H9 (cell line): ENCODE data around the gene NIM1K. TPM values are rescaled to one million over a fixed set of nuclear protein-coding genes. Genes with fewer than 3 reads are reported as not detected.
A peak's percentile ranks its signal among the peaks of the same experiment; 100 is the strongest.

Experiments
- DNase-seq: peaks from one replicate; pipeline ENCODE4 v3.0.0-alpha.2; 2017
- H2AFZ ChIP-seq: one replicate; pipeline ENCODE4 v1.6.1; 2013; ENCODE audit warnings: mild to moderate bottlenecking, low read length, control low read depth, moderate library complexity
- H2AK5ac ChIP-seq: 2 replicates; pipeline ENCODE4 v1.6.1; 2013; ENCODE audit warnings: low read length, control low read depth, mixed read lengths; ENCODE audit not compliant: insufficient read length
- H2BK120ac ChIP-seq: one replicate; pipeline ENCODE4 v1.6.1; 2013; ENCODE audit warnings: low read depth, mild to moderate bottlenecking, low read length, control low read depth, inconsistent platforms; ENCODE audit not compliant: poor library complexity, severe bottlenecking
- H2BK12ac ChIP-seq: 2 replicates; pipeline ENCODE4 v1.6.1; 2013; ENCODE audit warnings: low read length, control low read depth, mixed read lengths, low read depth; ENCODE audit not compliant: insufficient read length
- H2BK15ac ChIP-seq: 2 replicates; pipeline ENCODE4 v1.6.1; 2013; ENCODE audit warnings: low read depth, low read length, control low read depth
- H2BK20ac ChIP-seq: one replicate; pipeline ENCODE4 v1.6.1; 2013; ENCODE audit warnings: low read depth, mild to moderate bottlenecking, low read length, control low read depth, inconsistent platforms; ENCODE audit not compliant: poor library complexity, severe bottlenecking
- H2BK5ac ChIP-seq: 2 replicates; pipeline ENCODE4 v1.6.1; 2013; ENCODE audit warnings: low read length, control low read depth, mixed read lengths; ENCODE audit not compliant: insufficient read length
- H3K14ac ChIP-seq: 2 replicates; pipeline ENCODE4 v1.6.1; 2013; ENCODE audit warnings: low read length, control low read depth; ENCODE audit not compliant: insufficient read depth
- H3K18ac ChIP-seq: 2 replicates; pipeline ENCODE4 v1.6.1; 2013; ENCODE audit warnings: low read depth, mild to moderate bottlenecking, mixed read lengths, low read length, control low read depth; ENCODE audit not compliant: insufficient read length
- H3K23ac ChIP-seq: 2 replicates; pipeline ENCODE4 v1.6.1; 2013; ENCODE audit warnings: low read length, control low read depth, mixed read lengths, low read depth; ENCODE audit not compliant: insufficient read length
- H3K23me2 ChIP-seq: 2 replicates; pipeline ENCODE4 v1.6.1; 2013; ENCODE audit warnings: low read depth, mild to moderate bottlenecking, mixed read lengths, low read length, control low read depth; ENCODE audit not compliant: insufficient read length, poor library complexity, severe bottlenecking
- H3K27ac ChIP-seq: 2 replicates; pipeline ENCODE4 v1.5.1; 2013; ENCODE audit warnings: low read length, control low read depth, mixed read lengths, low read depth; ENCODE audit not compliant: insufficient read length
- H3K27me3 ChIP-seq: 2 replicates; pipeline ENCODE4 v1.6.1; 2013; ENCODE audit warnings: low read length, control low read depth, inconsistent platforms; ENCODE audit not compliant: insufficient read depth
- H3K4ac ChIP-seq: 2 replicates; pipeline ENCODE4 v1.6.1; 2013; ENCODE audit warnings: low read depth, mild to moderate bottlenecking, control low read depth, inconsistent platforms, low read length, moderate library complexity
- H3K4me1 ChIP-seq: 2 replicates; pipeline ENCODE4 v1.6.1; 2013; ENCODE audit warnings: low read length, control low read depth, inconsistent platforms; ENCODE audit not compliant: insufficient read depth
- H3K4me2 ChIP-seq: 2 replicates; pipeline ENCODE4 v1.6.1; 2013; ENCODE audit warnings: low read length, control low read depth, mixed read lengths; ENCODE audit not compliant: insufficient read length, insufficient read depth
- H3K56ac ChIP-seq: 2 replicates; pipeline ENCODE4 v1.6.1; 2013; ENCODE audit warnings: low read depth, mild to moderate bottlenecking, mixed read lengths, low read length, control low read depth; ENCODE audit not compliant: insufficient read length
- H3K79me1 ChIP-seq: 2 replicates; pipeline ENCODE4 v1.6.1; 2013; ENCODE audit warnings: low read depth, mild to moderate bottlenecking, moderate library complexity, low read length, control low read depth, inconsistent platforms; ENCODE audit not compliant: insufficient read depth, poor library complexity, severe bottlenecking
- H3K79me2 ChIP-seq: 2 replicates; pipeline ENCODE4 v1.6.1; 2013; ENCODE audit warnings: low read length, control low read depth, inconsistent platforms; ENCODE audit not compliant: insufficient read depth
- H3K9ac ChIP-seq: 2 replicates; pipeline ENCODE4 v1.6.1; 2013; ENCODE audit warnings: low read length, control low read depth, mixed read lengths; ENCODE audit not compliant: insufficient read length; ENCODE audit errors: extremely low read depth
- H3K9me3 ChIP-seq: one replicate; pipeline ENCODE4 v1.6.1; 2013; ENCODE audit warnings: low read depth, low read length, inconsistent platforms; ENCODE audit not compliant: control insufficient read depth
- H3T11ph ChIP-seq: one replicate; pipeline ENCODE4 v1.6.1; 2013; ENCODE audit warnings: mild to moderate bottlenecking, low read length, control low read depth, inconsistent platforms
- H4K20me1 ChIP-seq: one replicate; pipeline ENCODE4 v1.6.1; 2013; ENCODE audit not compliant: control insufficient read depth, insufficient read length, insufficient read depth
- H4K5ac ChIP-seq: 2 replicates; pipeline ENCODE4 v1.6.1; 2013; ENCODE audit warnings: low read depth, mild to moderate bottlenecking, mixed read lengths, low read length, control low read depth; ENCODE audit not compliant: insufficient read length
- H4K8ac ChIP-seq: replicated peaks from 2 replicates; pipeline ENCODE4 v1.6.1; 2013; ENCODE audit warnings: low read length, control low read depth, mixed read lengths, low read depth; ENCODE audit not compliant: insufficient read length
- H4K91ac ChIP-seq: 2 replicates; pipeline ENCODE4 v1.6.1; 2013; ENCODE audit warnings: low read depth, mild to moderate bottlenecking, moderate library complexity, mixed read lengths, low read length, control low read depth; ENCODE audit not compliant: insufficient read length
- H3K27ac Mint-ChIP-seq, 3 experiments: 2 replicates in 2 of 3; 3 replicates in 1 of 3; pipeline ENCODE4 v1.8.0; 2020 to 2021; ENCODE audit warnings: mixed read lengths in 3 of 3, mild to moderate bottlenecking in 1 of 3, moderate library complexity in 1 of 3
- H3K27me3 Mint-ChIP-seq: 2 replicates; pipeline ENCODE4 v1.8.0; 2021; ENCODE audit warnings: low read depth, mild to moderate bottlenecking, moderate library complexity, mixed read lengths
- H3K36me3 Mint-ChIP-seq, 3 experiments: 2 replicates in 2 of 3; 3 replicates in 1 of 3; pipeline ENCODE4 v1.8.0; 2020 to 2021; ENCODE audit warnings: low read depth in 3 of 3, mixed read lengths in 3 of 3; ENCODE audit not compliant: insufficient read depth in 1 of 3
- H3K4me1 Mint-ChIP-seq, 2 experiments: 2 replicates each; pipeline ENCODE4 v1.8.0; 2020; ENCODE audit warnings: mixed read lengths in 2 of 2
- H3K4me3 Mint-ChIP-seq, 2 experiments: 2 replicates in 1 of 2; 3 replicates in 1 of 2; pipeline ENCODE4 v1.8.0; 2020 to 2021; ENCODE audit warnings: mild to moderate bottlenecking in 2 of 2, mixed read lengths in 2 of 2, moderate library complexity in 1 of 2
- H3K9me3 Mint-ChIP-seq, 2 experiments: 2 replicates in 1 of 2; 3 replicates in 1 of 2; pipeline ENCODE4 v1.8.0; 2020; ENCODE audit warnings: mild to moderate bottlenecking in 2 of 2, mixed read lengths in 2 of 2, moderate library complexity in 1 of 2
- WGBS: extraction: QIAGEN DNeasy Blood & Tissue Kit; methylation state at CpG from one replicate; pipeline ENCODE4 v1.1.7; 2013; ENCODE audit warnings: missing lambda C conversion rate, low lambda C conversion rate, mixed read lengths; ENCODE audit not compliant: insufficient read length; ENCODE audit errors: extremely low coverage; 5-methylcytosine and 5-hydroxymethylcytosine counted together
- total RNA-seq: library from RNA; stranded (reverse); gene quantifications from 2 replicates; pipeline ENCODE4 v1.2.1, GENCODE V29; 2021
- TF ChIP-seq, protein P1 (sequence below): fragments of 200-600 bp; sonication (generic); conservative IDR thresholded peaks from 3 replicates; pipeline ENCODE4 v1.8.0; 2021; ENCODE audit warnings: antibody characterized with exemption, mild to moderate bottlenecking

Gene NIM1K
- total RNA-seq, 1 experiment from 2014 or later = 0.07 TPM

DNA sequence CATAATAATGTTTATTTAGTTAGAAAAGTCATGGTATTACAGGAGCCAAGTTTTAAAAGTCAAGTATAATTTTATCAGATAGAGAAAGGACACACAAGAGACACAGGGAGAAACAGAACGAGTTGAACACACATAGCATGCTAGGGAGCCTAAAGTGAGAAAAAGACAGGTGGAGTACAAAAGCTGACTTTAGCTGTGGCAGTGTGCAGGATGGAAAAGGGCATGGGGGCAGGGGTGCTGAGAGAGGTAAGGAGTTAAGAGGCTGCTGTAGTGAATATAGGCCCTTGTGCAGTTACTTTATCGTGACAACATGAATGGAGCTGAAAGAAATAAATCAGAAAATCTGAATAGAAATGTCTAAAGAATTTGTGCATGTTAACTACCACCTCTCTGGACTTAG lies 103.2 kb downstream of the NIM1K start:
- no peak overlapping the region for H3K14ac ChIP-seq
- H2BK5ac ChIP-seq = no peak overlapping the region
- WGBS = no CpG with 5 or more reads among the region's 2 CpGs
- H2BK12ac ChIP-seq = no peak overlapping the region
- no peaks in the 10 kb centered on the region for H3K23me2 ChIP-seq
- H3K9me3 ChIP-seq = no peaks in the 10 kb centered on the region
- peaks cover 10% of the 10 kb centered on the region; the same call in 1 of the 2 replicates for H3K79me2 ChIP-seq
- no peak overlapping the region for H2BK15ac ChIP-seq
- H3T11ph ChIP-seq = no peak overlapping the region
- no peak overlapping the region for H4K5ac ChIP-seq
- no peak overlapping the region for H4K8ac ChIP-seq
- H3K4me1 Mint-ChIP-seq = peaks cover 0 to 6% of the 10 kb centered on the region in 2 experiments; a peak in 2 of 4 replicates
- no peak overlapping the region for H2AFZ ChIP-seq
- H3K23ac ChIP-seq = no peak overlapping the region
- H3K4me2 ChIP-seq = no peak overlapping the region
- H3K4ac ChIP-seq = no peak overlapping the region
- no peaks in the 10 kb centered on the region for H3K27me3 Mint-ChIP-seq
- no peak overlapping the region for H2AK5ac ChIP-seq
- H3K27me3 ChIP-seq = no peaks in the 10 kb centered on the region; the same call in 1 of the 2 replicates
- H4K20me1 ChIP-seq = peaks cover 2% of the 10 kb centered on the region
- no peaks in the 10 kb centered on the region for H3K4me1 ChIP-seq
- H3K9me3 Mint-ChIP-seq = no peaks in the 10 kb centered on the region
- no peak overlapping the region for H3K27ac ChIP-seq
- H3K36me3 Mint-ChIP-seq = peaks cover 62 to 85% (median 85%) of the 10 kb centered on the region in 3 experiments; a peak in 6 of 7 replicates
- DNase-seq = no peak
- no peak overlapping the region for H2BK20ac ChIP-seq
- H3K79me1 ChIP-seq = peaks cover 3% of the 10 kb centered on the region
- no peak overlapping the region for H4K91ac ChIP-seq
- no peak overlapping the region for H3K9ac ChIP-seq
- peak overlapping the region in 1 of 3 experiments; percentile 49; a peak in 1 of 7 replicates for H3K27ac Mint-ChIP-seq
- TF ChIP-seq, protein P1, sequence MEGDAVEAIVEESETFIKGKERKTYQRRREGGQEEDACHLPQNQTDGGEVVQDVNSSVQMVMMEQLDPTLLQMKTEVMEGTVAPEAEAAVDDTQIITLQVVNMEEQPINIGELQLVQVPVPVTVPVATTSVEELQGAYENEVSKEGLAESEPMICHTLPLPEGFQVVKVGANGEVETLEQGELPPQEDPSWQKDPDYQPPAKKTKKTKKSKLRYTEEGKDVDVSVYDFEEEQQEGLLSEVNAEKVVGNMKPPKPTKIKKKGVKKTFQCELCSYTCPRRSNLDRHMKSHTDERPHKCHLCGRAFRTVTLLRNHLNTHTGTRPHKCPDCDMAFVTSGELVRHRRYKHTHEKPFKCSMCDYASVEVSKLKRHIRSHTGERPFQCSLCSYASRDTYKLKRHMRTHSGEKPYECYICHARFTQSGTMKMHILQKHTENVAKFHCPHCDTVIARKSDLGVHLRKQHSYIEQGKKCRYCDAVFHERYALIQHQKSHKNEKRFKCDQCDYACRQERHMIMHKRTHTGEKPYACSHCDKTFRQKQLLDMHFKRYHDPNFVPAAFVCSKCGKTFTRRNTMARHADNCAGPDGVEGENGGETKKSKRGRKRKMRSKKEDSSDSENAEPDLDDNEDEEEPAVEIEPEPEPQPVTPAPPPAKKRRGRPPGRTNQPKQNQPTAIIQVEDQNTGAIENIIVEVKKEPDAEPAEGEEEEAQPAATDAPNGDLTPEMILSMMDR = no peak
- H3K18ac ChIP-seq = no peak overlapping the region
- H3K56ac ChIP-seq = no peak overlapping the region
- H3K4me3 Mint-ChIP-seq = peak overlapping the region in 1 of 2 experiments; percentile 16; a peak in 1 of 5 replicates
- no peak overlapping the region for H2BK120ac ChIP-seq
